A549 (cell line): ENCODE results near the gene SH3RF3.

Source experiments
- CTCF ChIP-seq: fragments of >200 bp; sonication (Bioruptor Twin); formaldehyde crosslinking; IDR thresholded peaks from 3 replicates; pipeline ENCODE4 v1.5.1; 2016
- JUNB ChIP-seq: fragments of >200 bp; sonication (Bioruptor Twin); formaldehyde crosslinking; IDR thresholded peaks from 2 replicates; pipeline ENCODE4 v1.6.1; 2016
- NR3C1 ChIP-seq: fragments of >200 bp; sonication (Bioruptor Twin); formaldehyde crosslinking; IDR thresholded peaks from 3 replicates; pipeline ENCODE4 v1.6.1; 2017
- POLR2A ChIP-seq: IDR thresholded peaks from 2 replicates; pipeline ENCODE4 v1.6.1; 2012; ENCODE audit warnings: mild to moderate bottlenecking, low read length

- TF ChIP-seq NR3C1 (no peak), JUNB (no peak), CTCF (no peak), POLR2A (no peak)
Observed at GRCh38 chr2:109193807-109194619, 65.0 kb downstream of the SH3RF3 start.
